PC-9 (cell line): ENCODE results near the gene SACS.

ENCODE experiments used
- CTCF ChIP-seq: fragments of 200-600 bp; sonication (generic); conservative IDR thresholded peaks from 2 replicates; pipeline ENCODE4 v1.6.1; 2017; ENCODE audit warnings: mixed run types, antibody characterized with exemption, mild to moderate bottlenecking, moderate library complexity
- EZH2 ChIP-seq: fragments of 200-600 bp; sonication (generic); IDR thresholded peaks from 2 replicates; pipeline ENCODE4 v1.8.0; 2017; ENCODE audit warnings: antibody characterized with exemption, low read depth

- TF ChIP-seq CTCF: no peak
- TF ChIP-seq EZH2: no peak
Measured at GRCh38 chr13:23322353-23323336, 110.9 kb downstream of the SACS start.
